ENCODE results near the gene ERC2. TPM values are rescaled to one million over a fixed set of nuclear protein-coding genes. Genes with fewer than 3 reads are reported as not detected.

ERC2 gene
- total and polyA plus RNA-seq, 2 of the 13 experiments (the other 11 are each of a cell fraction or from before 2014, with no cell fraction given), result 0.16 to 0.22 TPM

DNA sequence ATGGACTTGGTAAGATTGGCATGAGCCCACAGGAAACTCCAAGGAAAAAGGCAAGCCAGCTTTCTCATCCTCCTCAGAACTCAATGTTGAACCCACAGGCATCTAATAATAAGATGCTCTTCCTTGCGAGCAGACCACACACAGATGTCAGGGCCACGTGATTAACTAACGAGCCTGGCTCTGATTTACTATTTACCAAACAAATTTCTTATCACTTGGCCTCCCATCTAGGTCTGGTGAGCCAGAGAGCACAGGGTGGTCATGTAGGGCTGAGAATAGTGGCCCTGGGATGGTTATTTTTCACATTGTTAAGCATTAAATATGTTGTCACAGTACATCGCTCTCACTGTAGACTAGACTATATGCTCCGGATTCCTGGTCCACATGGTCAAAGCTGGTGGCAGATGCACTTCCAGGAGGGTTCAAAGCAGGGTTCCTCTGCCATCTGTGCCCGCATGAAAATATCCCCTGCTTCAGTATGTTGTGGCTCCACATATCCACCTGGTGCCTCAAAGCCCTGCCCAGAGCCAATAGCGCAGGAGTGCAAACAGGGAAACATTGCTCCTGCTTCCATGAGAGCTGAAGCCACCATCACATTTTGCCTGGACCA is 508.7 kb downstream of the ERC2 start (continued):
- TF ChIP-seq, protein P1, sequence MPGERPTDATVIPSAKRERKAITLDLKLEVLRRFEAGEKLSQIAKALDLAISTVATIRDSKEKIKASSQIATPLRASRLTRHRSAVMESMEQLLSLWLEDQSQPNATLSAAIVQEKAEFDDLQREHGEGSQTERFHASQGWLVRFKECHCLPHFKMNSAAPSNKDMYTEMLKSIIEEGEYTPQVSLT (CRISPR knock-in tag; IDR thresholded peaks at IDR 0.05; ENCODE audit: borderline replicate concordance, low read depth), result no peak
- no peak for TF ChIP-seq SALL2 (CRISPR knock-in tag; IDR thresholded peaks at IDR 0.05)
- TF ChIP-seq TERF1 (CRISPR knock-in tag; IDR thresholded peaks at IDR 0.05), result no peak

- no peaks in the 10 kb centered on the region for H3K9me3 ChIP-seq (ENCODE audit: low read length)
- no peak overlapping the region for H3K9ac ChIP-seq (ENCODE audit: insufficient read depth, low read depth, low read length)
- no peak overlapping the region for H3K4me3 ChIP-seq (replicated peaks in 1 of 3; ENCODE audit: insufficient read depth in 1 of 3, low read depth in 2 of 3, low read length in 3 of 3)
- no peak overlapping the region for H3K27ac ChIP-seq (ENCODE audit: extremely low read length, insufficient read depth, low read length)
- ATAC-seq (no peak), FAIRE-seq (no peak), DNase-seq (ENCODE audit: low spot score) (no peak)
- no TSS peak for BruUV-seq (replicated peaks)
- H3K4me1 ChIP-seq (ENCODE audit: insufficient read depth, low read length), result no peaks in the 10 kb centered on the region
- no peak overlapping the region for H2AFZ ChIP-seq (ENCODE audit: low read length)
- POLR2A ChIA-PET, result no interaction called here
- no peaks in the 10 kb centered on the region for H4K20me1 ChIP-seq (ENCODE audit: insufficient read depth, low read length)
- H3K36me3 ChIP-seq (replicated peaks in 1 of 2; ENCODE audit: control insufficient read depth in 1 of 2, insufficient read depth in 2 of 2, low read length in 2 of 2), result no peaks in the 10 kb centered on the region
- in situ Hi-C loops (cut with HindIII; ENCODE audit: extremely low pct_ligation_motif_present, low pct_unique_long_range_greater_than_20kb), result no loop called here
- H3K27me3 ChIP-seq (ENCODE audit: control insufficient read depth in 1 of 2, insufficient read depth in 2 of 2, low read length in 2 of 2), result no peaks in the 10 kb centered on the region; a peak in 1 of 5 replicates
- intact Hi-C loops (cut with micrococcal nuclease; ENCODE audit: unreplicated experiment), result no loop called here
- CTCF ChIA-PET (ENCODE audit: low intra/inter-chr PET ratio, low total read pairs), result no interaction called here
- H3K4me2 ChIP-seq (ENCODE audit: low read depth, low read length), result no peak overlapping the region
- no peaks in the 10 kb centered on the region for H3K79me2 ChIP-seq (ENCODE audit: insufficient read depth, low read length)
- WGBS (ENCODE audit: low lambda C conversion rate), result 33% methylated on average over 3 of the region's 8 CpGs
- no peak for TF ChIP-seq ZNF570 (CRISPR knock-in tag; IDR thresholded peaks at IDR 0.05; ENCODE audit: borderline replicate concordance)
- TF ChIP-seq ZNF34 (CRISPR knock-in tag; IDR thresholded peaks at IDR 0.05; ENCODE audit: borderline replicate concordance), result no peak
- no peak for TF ChIP-seq ZKSCAN1 (IDR thresholded peaks at IDR 0.05; ENCODE audit: low read length)
- TF ChIP-seq, protein P2, sequence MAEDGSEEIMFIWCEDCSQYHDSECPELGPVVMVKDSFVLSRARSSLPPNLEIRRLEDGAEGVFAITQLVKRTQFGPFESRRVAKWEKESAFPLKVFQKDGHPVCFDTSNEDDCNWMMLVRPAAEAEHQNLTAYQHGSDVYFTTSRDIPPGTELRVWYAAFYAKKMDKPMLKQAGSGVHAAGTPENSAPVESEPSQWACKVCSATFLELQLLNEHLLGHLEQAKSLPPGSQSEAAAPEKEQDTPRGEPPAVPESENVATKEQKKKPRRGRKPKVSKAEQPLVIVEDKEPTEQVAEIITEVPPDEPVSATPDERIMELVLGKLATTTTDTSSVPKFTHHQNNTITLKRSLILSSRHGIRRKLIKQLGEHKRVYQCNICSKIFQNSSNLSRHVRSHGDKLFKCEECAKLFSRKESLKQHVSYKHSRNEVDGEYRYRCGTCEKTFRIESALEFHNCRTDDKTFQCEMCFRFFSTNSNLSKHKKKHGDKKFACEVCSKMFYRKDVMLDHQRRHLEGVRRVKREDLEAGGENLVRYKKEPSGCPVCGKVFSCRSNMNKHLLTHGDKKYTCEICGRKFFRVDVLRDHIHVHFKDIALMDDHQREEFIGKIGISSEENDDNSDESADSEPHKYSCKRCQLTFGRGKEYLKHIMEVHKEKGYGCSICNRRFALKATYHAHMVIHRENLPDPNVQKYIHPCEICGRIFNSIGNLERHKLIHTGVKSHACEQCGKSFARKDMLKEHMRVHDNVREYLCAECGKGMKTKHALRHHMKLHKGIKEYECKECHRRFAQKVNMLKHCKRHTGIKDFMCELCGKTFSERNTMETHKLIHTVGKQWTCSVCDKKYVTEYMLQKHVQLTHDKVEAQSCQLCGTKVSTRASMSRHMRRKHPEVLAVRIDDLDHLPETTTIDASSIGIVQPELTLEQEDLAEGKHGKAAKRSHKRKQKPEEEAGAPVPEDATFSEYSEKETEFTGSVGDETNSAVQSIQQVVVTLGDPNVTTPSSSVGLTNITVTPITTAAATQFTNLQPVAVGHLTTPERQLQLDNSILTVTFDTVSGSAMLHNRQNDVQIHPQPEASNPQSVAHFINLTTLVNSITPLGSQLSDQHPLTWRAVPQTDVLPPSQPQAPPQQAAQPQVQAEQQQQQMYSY (CRISPR knock-in tag; IDR thresholded peaks at IDR 0.05), result no peak
- no peak for TF ChIP-seq STAG1 (CRISPR knock-in tag; IDR thresholded peaks at IDR 0.05)
- TF ChIP-seq SOX5 (CRISPR knock-in tag; IDR thresholded peaks at IDR 0.05; ENCODE audit: borderline replicate concordance), result no peak
- TF ChIP-seq NCOA1 (CRISPR knock-in tag; IDR thresholded peaks at IDR 0.05), result no peak
- TF ChIP-seq, protein P3, sequence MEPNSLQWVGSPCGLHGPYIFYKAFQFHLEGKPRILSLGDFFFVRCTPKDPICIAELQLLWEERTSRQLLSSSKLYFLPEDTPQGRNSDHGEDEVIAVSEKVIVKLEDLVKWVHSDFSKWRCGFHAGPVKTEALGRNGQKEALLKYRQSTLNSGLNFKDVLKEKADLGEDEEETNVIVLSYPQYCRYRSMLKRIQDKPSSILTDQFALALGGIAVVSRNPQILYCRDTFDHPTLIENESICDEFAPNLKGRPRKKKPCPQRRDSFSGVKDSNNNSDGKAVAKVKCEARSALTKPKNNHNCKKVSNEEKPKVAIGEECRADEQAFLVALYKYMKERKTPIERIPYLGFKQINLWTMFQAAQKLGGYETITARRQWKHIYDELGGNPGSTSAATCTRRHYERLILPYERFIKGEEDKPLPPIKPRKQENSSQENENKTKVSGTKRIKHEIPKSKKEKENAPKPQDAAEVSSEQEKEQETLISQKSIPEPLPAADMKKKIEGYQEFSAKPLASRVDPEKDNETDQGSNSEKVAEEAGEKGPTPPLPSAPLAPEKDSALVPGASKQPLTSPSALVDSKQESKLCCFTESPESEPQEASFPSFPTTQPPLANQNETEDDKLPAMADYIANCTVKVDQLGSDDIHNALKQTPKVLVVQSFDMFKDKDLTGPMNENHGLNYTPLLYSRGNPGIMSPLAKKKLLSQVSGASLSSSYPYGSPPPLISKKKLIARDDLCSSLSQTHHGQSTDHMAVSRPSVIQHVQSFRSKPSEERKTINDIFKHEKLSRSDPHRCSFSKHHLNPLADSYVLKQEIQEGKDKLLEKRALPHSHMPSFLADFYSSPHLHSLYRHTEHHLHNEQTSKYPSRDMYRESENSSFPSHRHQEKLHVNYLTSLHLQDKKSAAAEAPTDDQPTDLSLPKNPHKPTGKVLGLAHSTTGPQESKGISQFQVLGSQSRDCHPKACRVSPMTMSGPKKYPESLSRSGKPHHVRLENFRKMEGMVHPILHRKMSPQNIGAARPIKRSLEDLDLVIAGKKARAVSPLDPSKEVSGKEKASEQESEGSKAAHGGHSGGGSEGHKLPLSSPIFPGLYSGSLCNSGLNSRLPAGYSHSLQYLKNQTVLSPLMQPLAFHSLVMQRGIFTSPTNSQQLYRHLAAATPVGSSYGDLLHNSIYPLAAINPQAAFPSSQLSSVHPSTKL (CRISPR knock-in tag; IDR thresholded peaks at IDR 0.05), result no peak
- no peak for TF ChIP-seq SNAI1 (CRISPR knock-in tag; IDR thresholded peaks at IDR 0.05; ENCODE audit: borderline replicate concordance)
- no peak for TF ChIP-seq ZMYM2 (CRISPR knock-in tag; IDR thresholded peaks at IDR 0.05)
- TF ChIP-seq NFATC3 (CRISPR knock-in tag; IDR thresholded peaks at IDR 0.05), result no peak
These were observed 509.7 kb downstream of the ERC2 start for GRCh38 chr3:55958605-55959004.
